Posterior cingulate gyrus (tissue), 11 donors: Measurements from ENCODE around the gene TBC1D17.

ENCODE experiments used
- DNase-seq, 10 donors: peaks; one replicate each; pipeline versions ENCODE4 v3.0.0 to v3.0.0-alpha.2; 2020 to 2021; ENCODE audit warnings: mixed read lengths in 3 of 10
- intact Hi-C: fragments of 100-400 bp; cut with DNase I; formaldehyde crosslinking; loops from one replicate; pipeline ENCODE4 v1.15.1; 2023

Gene TBC1D17

DNA sequence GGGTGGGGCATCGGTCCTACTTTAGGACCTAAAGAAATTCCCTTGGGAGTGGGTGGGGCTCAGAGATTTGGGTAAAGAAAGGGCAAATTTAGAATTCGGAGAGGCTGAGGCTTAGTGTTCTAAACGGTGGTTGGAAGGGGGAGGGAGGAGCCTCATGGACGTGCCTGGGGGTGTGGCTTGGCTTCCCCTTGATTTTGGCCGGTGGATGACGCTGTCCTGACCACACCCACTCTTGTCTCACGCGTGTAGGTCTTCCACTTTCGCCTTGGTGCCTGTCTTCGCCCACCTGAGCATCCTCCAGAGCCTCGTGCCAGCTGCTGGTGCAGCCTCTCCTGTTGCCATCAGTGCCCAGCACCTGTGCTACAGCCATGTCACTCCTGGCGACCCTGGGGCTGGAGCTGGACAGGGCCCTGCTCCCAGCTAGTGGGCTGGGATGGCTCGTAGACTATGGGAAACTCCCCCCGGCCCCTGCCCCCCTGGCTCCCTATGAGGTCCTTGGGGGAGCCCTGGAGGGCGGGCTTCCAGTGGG, 53.0 kb downstream of the TBC1D17 start:
- DNase-seq: peak in 2 of 10 donors; percentile 46 to 72
- intact Hi-C loops: no loop called here

DNA sequence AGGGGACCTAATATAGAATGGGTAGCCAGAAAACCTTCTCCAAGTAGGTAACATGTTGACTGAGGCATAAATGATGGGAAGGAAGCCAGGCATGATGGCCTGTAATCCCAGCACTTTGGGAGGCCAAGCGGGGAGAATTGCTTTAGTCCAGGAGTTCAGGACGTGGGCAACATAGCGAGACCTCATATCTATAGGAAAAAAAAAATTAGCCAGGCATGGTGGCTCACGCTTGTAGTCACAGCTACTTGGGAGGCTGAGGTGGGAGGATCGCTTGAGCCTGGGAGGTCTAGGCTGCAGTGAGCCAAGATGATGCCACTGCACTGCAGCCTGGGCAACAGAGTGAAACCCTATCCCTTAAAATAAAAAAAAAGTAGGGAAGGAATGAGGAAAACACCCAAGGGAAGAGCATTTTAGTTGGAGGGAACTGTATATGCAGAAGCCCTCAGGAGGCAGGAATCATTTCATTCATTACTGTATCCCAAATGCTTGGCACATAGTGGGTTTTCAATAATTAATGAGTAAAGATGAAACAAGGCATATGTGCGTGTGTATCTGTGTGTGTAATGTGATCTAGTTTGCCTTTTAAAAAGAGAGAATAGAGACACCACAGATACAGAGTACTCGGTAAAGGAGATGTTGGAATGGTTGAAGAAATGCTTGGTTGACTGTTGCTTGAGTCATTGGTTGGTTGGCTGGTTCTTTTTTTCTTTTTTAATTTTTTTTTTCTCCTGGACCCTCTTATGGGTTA, 54.0 kb downstream of the TBC1D17 start:
- DNase-seq: peak in 2 of 10 donors; percentile 23 to 27
- intact Hi-C loops: no loop called here

GRCh38 chr19:49932041-49932451, 54.5 kb downstream of the TBC1D17 start:
- intact Hi-C loops: no loop called here
- DNase-seq: no peak

GRCh38 chr19:49932731-49933131, 55.2 kb downstream of the TBC1D17 start:
- DNase-seq: peak in 2 of 10 donors; percentile 28 to 57
- intact Hi-C loops: no loop called here

DNA sequence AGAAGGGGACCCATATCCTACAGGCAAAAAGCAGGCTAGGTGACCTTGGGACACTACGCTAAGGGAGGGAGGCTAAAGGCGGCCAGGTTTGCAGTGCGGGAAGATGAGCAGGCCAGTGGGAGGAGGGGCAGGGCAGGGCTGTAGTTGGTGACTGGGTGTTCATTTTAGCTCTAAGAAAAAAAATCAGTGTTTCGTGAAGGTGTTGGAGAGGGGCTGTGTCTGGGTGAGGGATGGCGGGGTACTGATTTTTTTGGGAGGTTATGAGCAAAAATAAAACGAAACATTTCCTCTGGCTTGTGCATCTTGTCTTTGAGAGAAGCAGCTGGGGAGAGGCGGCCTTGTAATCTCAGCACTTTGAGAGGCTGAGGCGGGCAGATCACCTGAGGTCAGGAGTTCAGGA, 56.1 kb downstream of the TBC1D17 start:
- peak in 2 of 10 donors; percentile 5 to 19 for DNase-seq
- intact Hi-C loops: no loop called here

- intact Hi-C loops: no loop called here
- peak in 1 of 10 donors; percentile 8 for DNase-seq
These were observed 59.0 kb downstream of the TBC1D17 start for GRCh38 chr19:49936549-49936948.

GRCh38 chr19:49937750-49938381, 60.4 kb downstream of the TBC1D17 start:
- peak; percentile 46 to 97 (median 82) for DNase-seq

More at GRCh38 chr19:49937750-49938381, 60.4 kb downstream of the TBC1D17 start:
- intact Hi-C loops: loop anchor here (1.0 kb wide), 1 partner anchor 45 kb away; no protein-coding TSS in a partner anchor
